PFSK-1 (cell line): ENCODE data around the gene IFT122.

ENCODE experiments used
- FOXP2 ChIP-seq: optimal IDR thresholded peaks from 2 replicates; pipeline ENCODE3; 2011; ENCODE audit warnings: borderline replicate concordance, control low read depth, inconsistent platforms; ENCODE audit not compliant: insufficient read depth; ENCODE audit errors: extremely low read length, extremely low read depth
- POLR2AphosphoS5 ChIP-seq: IDR thresholded peaks from 2 replicates; pipeline ENCODE4 v1.6.1; 2012; ENCODE audit warnings: low read depth, mild to moderate bottlenecking, control low read depth, low read length, moderate library complexity
- REST ChIP-seq, 2 experiments: IDR thresholded peaks; 2 replicates each; pipeline versions ENCODE4 v1.6.1 to v1.8.0; 2011 to 2012; ENCODE audit warnings: low read depth in 2 of 2, low read length in 2 of 2, control low read depth in 1 of 2, inconsistent platforms in 1 of 2, mild to moderate bottlenecking in 1 of 2, moderate library complexity in 1 of 2; ENCODE audit not compliant: insufficient read depth in 1 of 2
- SIN3A ChIP-seq: IDR thresholded peaks from 2 replicates; pipeline ENCODE4 v1.6.1; 2012; ENCODE audit warnings: mild to moderate bottlenecking, low read length, moderate library complexity, borderline replicate concordance; ENCODE audit not compliant: insufficient read depth
- TAF1 ChIP-seq: IDR thresholded peaks from 2 replicates; pipeline ENCODE4 v1.6.1; 2012; ENCODE audit warnings: low read length, control low read depth, borderline replicate concordance; ENCODE audit not compliant: insufficient read depth

IFT122 gene

GRCh38 chr3:129485721-129486663 lies 46.0 kb downstream of the IFT122 start:
- no peak for TF ChIP-seq TAF1
- no peak for TF ChIP-seq FOXP2

GRCh38 chr3:129486664-129487035 lies 46.6 kb downstream of the IFT122 start:
- TF ChIP-seq REST (IDR thresholded peaks at IDR 0.05; ENCODE audit: insufficient read depth in 1 of 2, low read depth in 2 of 2, low read length in 2 of 2) (no peak), FOXP2 (no peak), SIN3A (no peak), POLR2AphosphoS5 (no peak), TAF1 (no peak)

GRCh38 chr3:129487183-129487867 lies 47.3 kb downstream of the IFT122 start:
- TF ChIP-seq POLR2AphosphoS5, result no peak
- no peak for TF ChIP-seq FOXP2
- no peak for TF ChIP-seq TAF1
- TF ChIP-seq SIN3A, result no peak
- TF ChIP-seq REST (IDR thresholded peaks at IDR 0.05; ENCODE audit: insufficient read depth in 1 of 2, low read depth in 2 of 2, low read length in 2 of 2), result no peak

GRCh38 chr3:129490273-129490675 lies 50.2 kb downstream of the IFT122 start:
- no peak for TF ChIP-seq FOXP2
- no peak for TF ChIP-seq POLR2AphosphoS5
- TF ChIP-seq REST (IDR thresholded peaks at IDR 0.05; ENCODE audit: insufficient read depth in 1 of 2, low read depth in 2 of 2, low read length in 2 of 2), result no peak

GRCh38 chr3:129491794-129492193 lies 51.8 kb downstream of the IFT122 start:
- no peak for TF ChIP-seq TAF1
- no peak for TF ChIP-seq REST (IDR thresholded peaks at IDR 0.05; ENCODE audit: insufficient read depth in 1 of 2, low read depth in 2 of 2, low read length in 2 of 2)
- no peak for TF ChIP-seq SIN3A
- no peak for TF ChIP-seq FOXP2
- no peak for TF ChIP-seq POLR2AphosphoS5
